HepG2 (cell line): ENCODE measurements around the gene FLT3LG. TPM values are rescaled to one million over a fixed set of nuclear protein-coding genes. Genes with fewer than 3 reads are reported as not detected.
A peak's percentile ranks its signal among the peaks of the same experiment; 100 is the strongest.

Source experiments
- AKNA ChIP-seq: sonication (generic); formaldehyde crosslinking; IDR thresholded peaks from 2 replicates; pipeline ENCODE4 v1.4.0; 2020; ENCODE audit warnings: missing genetic modification reagents, borderline replicate concordance
- ARID3A ChIP-seq: IDR thresholded peaks from 2 replicates; pipeline ENCODE4 v1.6.1; 2012; ENCODE audit warnings: low read depth, low read length, improper control_type of control experiment
- HMGXB4 ChIP-seq, 2 experiments: sonication (generic) in 1 of 2; formaldehyde crosslinking in 1 of 2; IDR thresholded peaks; 2 replicates each; pipeline versions ENCODE4 v1.4.0 to v1.6.1; 2018 to 2020; ENCODE audit warnings: missing genetic modification reagents in 2 of 2, borderline replicate concordance in 1 of 2, low read depth in 1 of 2, mild to moderate bottlenecking in 1 of 2, missing biosample characterization in 1 of 2
- HOXA9 ChIP-seq: sonication (generic); formaldehyde crosslinking; IDR thresholded peaks from 2 replicates; pipeline ENCODE4 v1.8.1; 2022; ENCODE audit warnings: missing genetic modification reagents, mild to moderate bottlenecking, moderate library complexity, borderline replicate concordance
- KAT7 ChIP-seq: IDR thresholded peaks from 2 replicates; pipeline ENCODE4 v1.6.1; 2018; ENCODE audit warnings: borderline replicate concordance, missing compliant biosample characterization
- MZF1 ChIP-seq: sonication (generic); formaldehyde crosslinking; IDR thresholded peaks from 2 replicates; pipeline ENCODE4 v1.8.1; 2023; ENCODE audit warnings: mild to moderate bottlenecking, missing genetic modification reagents, borderline replicate concordance
- PCBP1 ChIP-seq: fragments of 200-400 bp; formaldehyde crosslinking; IDR thresholded peaks from 2 replicates; pipeline ENCODE4 v1.6.1; 2017; ENCODE audit warnings: mild to moderate bottlenecking, low read depth, low read length, borderline replicate concordance
- SMAD3 ChIP-seq: sonication (generic); formaldehyde crosslinking; IDR thresholded peaks from 2 replicates; pipeline ENCODE4 v1.4.0; 2020; ENCODE audit warnings: missing genetic modification reagents
- ZBTB14 ChIP-seq: sonication (generic); formaldehyde crosslinking; IDR thresholded peaks from 2 replicates; pipeline ENCODE4 v1.4.0; 2020; ENCODE audit warnings: missing genetic modification reagents
- ZBTB39 ChIP-seq: sonication (generic); formaldehyde crosslinking; IDR thresholded peaks from 2 replicates; pipeline ENCODE4 v1.5.0; 2020; ENCODE audit warnings: missing genetic modification reagents
- ZFP36L2 ChIP-seq: sonication (generic); formaldehyde crosslinking; IDR thresholded peaks from 2 replicates; pipeline ENCODE4 v1.4.0; 2020; ENCODE audit warnings: missing genetic modification reagents
- ZIK1 ChIP-seq: sonication (generic); formaldehyde crosslinking; IDR thresholded peaks from 2 replicates; pipeline ENCODE4 v1.5.0; 2020; ENCODE audit warnings: mild to moderate bottlenecking, low read depth, missing genetic modification reagents, borderline replicate concordance
- ZNF136 ChIP-seq: sonication (generic); formaldehyde crosslinking; IDR thresholded peaks from 2 replicates; pipeline ENCODE4 v1.8.1; 2022; ENCODE audit warnings: low read depth, mild to moderate bottlenecking, moderate library complexity, missing genetic modification reagents
- ZNF44 ChIP-seq: sonication (generic); formaldehyde crosslinking; IDR thresholded peaks from 2 replicates; pipeline ENCODE4 v1.5.1; 2020; ENCODE audit warnings: mild to moderate bottlenecking, missing genetic modification reagents
- ZNF496 ChIP-seq: sonication (generic); formaldehyde crosslinking; IDR thresholded peaks from 2 replicates; pipeline ENCODE4 v1.8.1; 2023; ENCODE audit warnings: mild to moderate bottlenecking, moderate library complexity, missing genetic modification reagents; ENCODE audit not compliant: insufficient replicate concordance
- ZSCAN22 ChIP-seq: sonication (generic); formaldehyde crosslinking; IDR thresholded peaks from 2 replicates; pipeline ENCODE4 v1.4.0; 2020; ENCODE audit warnings: mild to moderate bottlenecking, missing genetic modification reagents
- polyA plus RNA-seq, 8 experiments: library from polyadenylated mRNA; depleted of rRNA in 3 of 8; stranded (reverse) in 7 of 8; unstranded in 1 of 8; fragments of >200 nt; fragmentation: Illumina TruSeq in 4 of 8; extraction: Trizol in 4 of 8; gene quantifications; 2 replicates each; pipeline versions ENCODE4 v1.2.1 to v1.2.3, GENCODE V29; 2011 to 2016; ENCODE audit warnings: low read depth in 4 of 8, missing spikeins in 1 of 8, mixed read lengths in 1 of 8; ENCODE audit not compliant: insufficient read depth in 1 of 8
- total RNA-seq, 5 experiments: library from RNA; depleted of rRNA; stranded (reverse); fragments of >200 nt; fragmentation: Illumina TruSeq; extraction: Trizol; gene quantifications; 2 replicates each; pipeline ENCODE4 v1.2.3, GENCODE V29; 2016; ENCODE audit warnings: low read depth in 1 of 5

Gene FLT3LG
- total and polyA plus RNA-seq, 2 of the 13 experiments (the other 11 are each of a cell fraction or from before 2014, with no cell fraction given), result 1.5 to 2.6 TPM

- TF ChIP-seq HMGXB4 (CRISPR knock-in tag; IDR thresholded peaks at IDR 0.05; ENCODE audit: borderline replicate concordance in 1 of 2, low read depth in 1 of 2) (peak in 1 of 2 experiments; percentile 56; a peak in 2 of 4 replicates), SMAD3 (CRISPR knock-in tag) (no peak), ZNF496 (CRISPR knock-in tag) (no peak), KAT7 (no peak; the same call in none of the 2 replicates), ZBTB14 (CRISPR knock-in tag) (no peak), MZF1 (CRISPR knock-in tag) (no peak), ZSCAN22 (CRISPR knock-in tag) (no peak), ZFP36L2 (CRISPR knock-in tag) (0 out of 2 replicates have a peak, but pooled peaks have one; percentile 76), ZIK1 (CRISPR knock-in tag) (peak; percentile 53; the same call in 1 of the 2 replicates), AKNA (CRISPR knock-in tag) (no peak), ARID3A (no peak), PCBP1 (no peak), HOXA9 (CRISPR knock-in tag) (no peak), ZBTB39 (CRISPR knock-in tag) (no peak), ZNF136 (CRISPR knock-in tag) (no peak), ZNF44 (CRISPR knock-in tag) (no peak; the same call in 1 of the 2 replicates)
These were observed 20.8 kb upstream of the FLT3LG start, which contains the start of gene ALDH16A1 (continued) for GRCh38 chr19:49453013-49453756.
